Left lung (tissue), 10 donors: ENCODE results near the gene DCST2. TPM values are rescaled to one million over a fixed set of nuclear protein-coding genes. Genes with fewer than 3 reads are reported as not detected.

Experiments
- ATAC-seq: fragments of 200-7000 bp; cut with Tn5 transposase; one replicate; pipeline ENCODE4 v1.9.1; 2020; ENCODE audit warnings: moderate library complexity
- DNase-seq, 4 donors: peaks; one replicate each; pipeline ENCODE4 v3.0.0-alpha.2; 2013 to 2020
- H3K27ac ChIP-seq, 2 donors: fragments of 200-600 bp; sonication (generic) in 1 of 2; one replicate each; pipeline versions ENCODE4 v1.5.0 to v1.8.0; 2020 to 2021
- H3K27me3 ChIP-seq, 2 donors: fragments of 200-600 bp; sonication (generic) in 1 of 2; one replicate each; pipeline versions ENCODE4 v1.5.0 to v1.8.0; 2020 to 2021
- H3K36me3 ChIP-seq, 2 donors: fragments of 200-600 bp; sonication (generic) in 1 of 2; one replicate each; pipeline versions ENCODE4 v1.5.0 to v1.8.0; 2020 to 2021
- H3K4me1 ChIP-seq, 2 donors: fragments of 200-600 bp; one replicate each; pipeline ENCODE4 v1.8.0; 2021
- H3K4me3 ChIP-seq, 2 donors: fragments of 200-600 bp; sonication (generic) in 1 of 2; one replicate each; pipeline versions ENCODE4 v1.5.0 to v1.8.0; 2020 to 2021; ENCODE audit warnings: mild to moderate bottlenecking in 1 of 2
- H3K9me3 ChIP-seq, 2 donors: fragments of 200-600 bp; sonication (generic) in 1 of 2; one replicate each; pipeline versions ENCODE4 v1.5.0 to v1.8.0; 2020 to 2021
- CTCF ChIP-seq, 2 donors: fragments of 200-600 bp; sonication (generic) in 1 of 2; IDR thresholded peaks; one replicate each; pipeline versions ENCODE4 v1.5.0 to v1.8.0; 2021; ENCODE audit warnings: antibody characterized with exemption in 2 of 2
- intact Hi-C, 2 donors: fragments of 100-400 bp; cut with DNase I; formaldehyde crosslinking; loops; one replicate each; pipeline versions ENCODE4 v1.11.2 to v1.14.2; 2022
- polyA plus RNA-seq, 6 donors: library from polyadenylated mRNA; unstranded; fragments of 120-200 nt; gene quantifications; one replicate each; pipeline ENCODE4 v1.2.1, GENCODE V29; 2013; ENCODE audit not compliant: insufficient read length in 6 of 6
- total RNA-seq, 2 donors: library from RNA; stranded (reverse); fragmentation: NEBNext Ultra II Directional; extraction: Animal tissue kit (Norgen Biotek cat#: 25700); gene quantifications; one replicate each; pipeline ENCODE4 v1.2.1, GENCODE V29; 2021
- donor health status: DM: no; HTN: yes; CAD: no.
- donor health status: DM: no; HTN: no; CAD: no.

Gene DCST2
- total and polyA plus RNA-seq, 8 donors: 0.60 to 2.5 (median 2.0) TPM

- peak; percentile 83 for ATAC-seq
- intact Hi-C loops: no loop called here
- no peaks in the 10 kb centered on the region for H3K27me3 ChIP-seq
- no peak for TF ChIP-seq CTCF (IDR thresholded peaks at IDR 0.05)
- H3K27ac ChIP-seq: peak within 1 kb of the TSS; percentile 98 to 99
- peak within 1 kb of the TSS; percentile 63 to 68 for H3K4me3 ChIP-seq
- H3K4me1 ChIP-seq: peaks cover 43 to 51% of the 10 kb centered on the region in 2 donors
- H3K36me3 ChIP-seq: peaks cover 0 to 6% of the 10 kb centered on the region in 2 donors
- no peaks in the 10 kb centered on the region for H3K9me3 ChIP-seq
- DNase-seq: peak; percentile 92 to 100 (median 98)
Observed at GRCh38 chr1:154974102-154974807, 59.3 kb downstream of the DCST2 start, which contains the start of gene CKS1B. Gene CKS1B (plus strand): TSS chr1:154974681. CDS start chr1:154974746, 65 bp downstream.

GRCh38 chr1:154973344-154974101, 60.1 kb downstream of the DCST2 start:
- Histone ChIP-seq H3K27me3 (no peaks in the 10 kb centered on the region), H3K9me3 (no peaks in the 10 kb centered on the region), H3K36me3 (peaks cover 0 to 13% of the 10 kb centered on the region in 2 donors), H3K4me3 (peak overlapping the region; percentile 63 to 68), H3K4me1 (peaks cover 49 to 57% of the 10 kb centered on the region in 2 donors), H3K27ac (peak overlapping the region; percentile 98 to 99)
- no peak for TF ChIP-seq CTCF (IDR thresholded peaks at IDR 0.05)
- intact Hi-C loops: no loop called here
- DNase-seq: peak; percentile 93 to 97 (median 96)
- ATAC-seq: peak; percentile 63

- Histone ChIP-seq H3K4me1 (peaks cover 49 to 64% of the 10 kb centered on the region in 2 donors), H3K27me3 (no peaks in the 10 kb centered on the region), H3K36me3 (peaks cover 0 to 16% of the 10 kb centered on the region in 2 donors), H3K27ac (peak overlapping the region; percentile 98 to 99), H3K4me3 (peak overlapping the region; percentile 11 to 68), H3K9me3 (no peaks in the 10 kb centered on the region)
- DNase-seq (peak; percentile 71 to 88 (median 86)), ATAC-seq (peak; percentile 31)
- no peak for TF ChIP-seq CTCF (IDR thresholded peaks at IDR 0.05)
- intact Hi-C loops: no loop called here
Observed at GRCh38 chr1:154972517-154973343, 60.9 kb downstream of the DCST2 start.

GRCh38 chr1:154972213-154972516, 61.4 kb downstream of the DCST2 start:
- no peaks in the 10 kb centered on the region for H3K27me3 ChIP-seq
- ATAC-seq (no peak), DNase-seq (no peak)
- peaks cover 0 to 21% of the 10 kb centered on the region in 2 donors for H3K36me3 ChIP-seq
- TF ChIP-seq CTCF (IDR thresholded peaks at IDR 0.05): no peak
- intact Hi-C loops: no loop called here
- H3K27ac ChIP-seq: peak overlapping the region; percentile 98 to 99
- H3K4me1 ChIP-seq: peaks cover 49 to 69% of the 10 kb centered on the region in 2 donors
- peak overlapping the region in 1 of 2 donors; percentile 68 for H3K4me3 ChIP-seq
- H3K9me3 ChIP-seq: no peaks in the 10 kb centered on the region
